ENCODE data around the gene CEP112.

DNA sequence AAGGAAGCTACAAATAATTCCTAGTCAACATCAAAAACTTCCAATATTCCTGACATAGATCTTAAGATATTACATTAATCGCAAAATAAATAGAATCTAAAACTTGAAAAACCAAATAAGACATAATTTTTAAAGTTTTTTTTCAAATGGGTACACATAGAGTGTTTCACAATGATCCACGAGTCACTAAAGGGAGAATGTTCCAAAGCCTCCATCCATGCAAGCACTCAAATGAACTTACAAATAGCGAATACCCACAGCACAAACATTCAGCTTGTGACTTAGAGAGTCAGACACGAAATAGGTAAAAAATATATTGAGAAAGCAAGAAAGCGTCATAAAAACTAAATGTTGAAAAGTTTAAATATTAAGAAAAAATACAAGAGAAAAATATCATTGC lies 65.7 kb downstream of the CEP112 start:
- TF ChIP-seq, protein P1, sequence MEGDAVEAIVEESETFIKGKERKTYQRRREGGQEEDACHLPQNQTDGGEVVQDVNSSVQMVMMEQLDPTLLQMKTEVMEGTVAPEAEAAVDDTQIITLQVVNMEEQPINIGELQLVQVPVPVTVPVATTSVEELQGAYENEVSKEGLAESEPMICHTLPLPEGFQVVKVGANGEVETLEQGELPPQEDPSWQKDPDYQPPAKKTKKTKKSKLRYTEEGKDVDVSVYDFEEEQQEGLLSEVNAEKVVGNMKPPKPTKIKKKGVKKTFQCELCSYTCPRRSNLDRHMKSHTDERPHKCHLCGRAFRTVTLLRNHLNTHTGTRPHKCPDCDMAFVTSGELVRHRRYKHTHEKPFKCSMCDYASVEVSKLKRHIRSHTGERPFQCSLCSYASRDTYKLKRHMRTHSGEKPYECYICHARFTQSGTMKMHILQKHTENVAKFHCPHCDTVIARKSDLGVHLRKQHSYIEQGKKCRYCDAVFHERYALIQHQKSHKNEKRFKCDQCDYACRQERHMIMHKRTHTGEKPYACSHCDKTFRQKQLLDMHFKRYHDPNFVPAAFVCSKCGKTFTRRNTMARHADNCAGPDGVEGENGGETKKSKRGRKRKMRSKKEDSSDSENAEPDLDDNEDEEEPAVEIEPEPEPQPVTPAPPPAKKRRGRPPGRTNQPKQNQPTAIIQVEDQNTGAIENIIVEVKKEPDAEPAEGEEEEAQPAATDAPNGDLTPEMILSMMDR (IDR thresholded peaks at IDR 0.05; ENCODE audit: extremely low read depth in 1 of 2, insufficient read depth in 1 of 2, low read depth in 1 of 2, low read length in 2 of 2), result no peak
- no peak for TF ChIP-seq POLR2A (IDR thresholded peaks at IDR 0.05; ENCODE audit: low read depth, low read length)
- TF ChIP-seq, protein P2, sequence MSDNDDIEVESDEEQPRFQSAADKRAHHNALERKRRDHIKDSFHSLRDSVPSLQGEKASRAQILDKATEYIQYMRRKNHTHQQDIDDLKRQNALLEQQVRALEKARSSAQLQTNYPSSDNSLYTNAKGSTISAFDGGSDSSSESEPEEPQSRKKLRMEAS (IDR thresholded peaks at IDR 0.05; ENCODE audit: insufficient read depth, insufficient read length), result no peak
- TF ChIP-seq GATA2 (IDR thresholded peaks at IDR 0.05; ENCODE audit: insufficient read depth, insufficient read length, low read depth, low read length), result no peak
- no peak for TF ChIP-seq MYC (IDR thresholded peaks at IDR 0.05; ENCODE audit: low read depth, low read length)
- no peak for TF ChIP-seq EZH2 (IDR thresholded peaks at IDR 0.05; ENCODE audit: borderline replicate concordance, low read depth, low read length, severe bottlenecking)
- no peak for TF ChIP-seq POLR2AphosphoS5 (IDR thresholded peaks at IDR 0.05; ENCODE audit: insufficient read depth, low read depth, low read length)
- TF ChIP-seq FOS (IDR thresholded peaks at IDR 0.05; ENCODE audit: borderline replicate concordance, insufficient read depth, low read length), result no peak
- TF ChIP-seq JUN (IDR thresholded peaks at IDR 0.05; ENCODE audit: borderline replicate concordance, insufficient read depth, insufficient read length, low read depth), result no peak

All from endothelial cell of umbilical vein (primary cell).